SK-N-SH treated with all-trans-retinoic acid at 6 μM for 48 hours (cell line): ENCODE results near the gene SOD3.

Experiments used
- CREB5 ChIP-seq: fragments of 250-450 bp; sonication (Bioruptor Pico); IDR thresholded peaks from 2 replicates; pipeline ENCODE4 v1.5.1; 2020; ENCODE audit warnings: low read depth, mild to moderate bottlenecking, moderate library complexity
- ESRRG ChIP-seq: fragments of 250-450 bp; sonication (Bioruptor Pico); IDR thresholded peaks from 2 replicates; pipeline ENCODE4 v1.6.1; 2021; ENCODE audit warnings: mild to moderate bottlenecking
- GLIS3 ChIP-seq: fragments of 250-450 bp; sonication (Bioruptor Pico); IDR thresholded peaks from 2 replicates; pipeline ENCODE4 v1.5.0; 2020; ENCODE audit warnings: mild to moderate bottlenecking, moderate library complexity
- ISL1 ChIP-seq: fragments of 250-450 bp; sonication (Bioruptor Pico); IDR thresholded peaks from 2 replicates; pipeline ENCODE4 v2.1.2; 2022; ENCODE audit warnings: mild to moderate bottlenecking, moderate library complexity
- OSR1 ChIP-seq: fragments of 250-450 bp; sonication (Bioruptor Pico); IDR thresholded peaks from 2 replicates; pipeline ENCODE4 v1.8.0; 2022; ENCODE audit warnings: moderate library complexity, mild to moderate bottlenecking, inconsistent platforms
- RARB ChIP-seq: fragments of 250-450 bp; sonication (Bioruptor Pico); IDR thresholded peaks from 2 replicates; pipeline ENCODE4 v1.8.0; 2021; ENCODE audit warnings: mild to moderate bottlenecking, moderate library complexity
- TOX ChIP-seq: fragments of 250-450 bp; sonication (Bioruptor Pico); IDR thresholded peaks from 2 replicates; pipeline ENCODE4 v1.8.0; 2021; ENCODE audit warnings: mild to moderate bottlenecking, moderate library complexity, borderline replicate concordance
- ZFP3 ChIP-seq: fragments of 250-450 bp; sonication (Bioruptor Pico); IDR thresholded peaks from 2 replicates; pipeline ENCODE4 v1.5.0; 2020; ENCODE audit warnings: mild to moderate bottlenecking, moderate library complexity
- ZFP30 ChIP-seq: fragments of 450-650 bp; formaldehyde crosslinking; IDR thresholded peaks from 2 replicates; pipeline ENCODE4 v1.5.0; 2022; ENCODE audit warnings: mild to moderate bottlenecking, moderate library complexity
- ZNF70 ChIP-seq: fragments of 450-650 bp; formaldehyde crosslinking; IDR thresholded peaks from 2 replicates; pipeline ENCODE4 v1.5.0; 2020; ENCODE audit warnings: mild to moderate bottlenecking, moderate library complexity
- TF ChIP-seq, protein P1 (sequence below): fragments of 250-450 bp; sonication (Bioruptor Pico); IDR thresholded peaks from 2 replicates; pipeline ENCODE4 v1.5.1; 2021; ENCODE audit warnings: mild to moderate bottlenecking, moderate library complexity

GRCh38 chr4:24774452-24774851, 20.9 kb upstream of the SOD3 start:
- no peak for TF ChIP-seq OSR1 (CRISPR knock-in tag)
- no peak for TF ChIP-seq CREB5
- TF ChIP-seq RARB (CRISPR knock-in tag): no peak
- no peak for TF ChIP-seq ZFP30
- TF ChIP-seq ZNF70 (CRISPR knock-in tag): no peak
- no peak for TF ChIP-seq ZFP3
- TF ChIP-seq TOX (CRISPR knock-in tag): no peak
- TF ChIP-seq ESRRG (CRISPR knock-in tag): no peak
- TF ChIP-seq, protein P1, sequence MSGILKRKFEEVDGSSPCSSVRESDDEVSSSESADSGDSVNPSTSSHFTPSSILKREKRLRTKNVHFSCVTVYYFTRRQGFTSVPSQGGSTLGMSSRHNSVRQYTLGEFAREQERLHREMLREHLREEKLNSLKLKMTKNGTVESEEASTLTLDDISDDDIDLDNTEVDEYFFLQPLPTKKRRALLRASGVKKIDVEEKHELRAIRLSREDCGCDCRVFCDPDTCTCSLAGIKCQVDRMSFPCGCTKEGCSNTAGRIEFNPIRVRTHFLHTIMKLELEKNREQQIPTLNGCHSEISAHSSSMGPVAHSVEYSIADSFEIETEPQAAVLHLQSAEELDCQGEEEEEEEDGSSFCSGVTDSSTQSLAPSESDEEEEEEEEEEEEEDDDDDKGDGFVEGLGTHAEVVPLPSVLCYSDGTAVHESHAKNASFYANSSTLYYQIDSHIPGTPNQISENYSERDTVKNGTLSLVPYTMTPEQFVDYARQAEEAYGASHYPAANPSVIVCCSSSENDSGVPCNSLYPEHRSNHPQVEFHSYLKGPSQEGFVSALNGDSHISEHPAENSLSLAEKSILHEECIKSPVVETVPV (CRISPR knock-in tag): no peak
- no peak for TF ChIP-seq GLIS3 (CRISPR knock-in tag)
- TF ChIP-seq ISL1 (CRISPR knock-in tag): no peak
